Activated CD8-positive, alpha-beta memory T cell treated with anti-CD3 and anti-CD28 coated beads for 4 hours (primary cell): Measurements from ENCODE around the gene CHAD.
"Not testable (repeated sequence)": the region's sequence is repeated elsewhere in the genome, so short reads cannot be mapped to it uniquely, and the experiment has no call there.

Experiments used
- DNase-seq, 2 donors: peaks; one replicate each; pipeline ENCODE4 v3.0.0-alpha.2; 2020; ENCODE audit warnings: low read depth in 2 of 2

The CHAD gene

DNA sequence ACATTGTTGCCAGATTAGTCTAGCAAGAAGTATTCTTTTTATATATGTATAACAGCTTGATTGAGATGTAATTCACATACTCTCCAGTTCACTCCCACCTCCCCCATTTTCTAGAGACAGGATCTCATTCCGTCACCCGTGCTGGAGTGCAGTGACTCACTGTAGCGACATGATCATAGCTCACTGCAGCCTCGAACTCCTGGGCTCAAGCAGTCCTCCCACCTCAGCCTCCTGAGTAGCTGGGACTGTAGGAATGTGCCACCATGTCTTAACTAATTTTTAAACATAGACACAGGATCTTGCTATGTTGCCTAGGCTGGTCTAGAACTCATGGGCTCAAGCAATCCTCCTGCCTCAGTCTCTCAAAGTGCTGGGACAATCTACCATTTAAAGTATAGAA, 6.7 kb upstream of the CHAD start:
- DNase-seq = no peak

DNA sequence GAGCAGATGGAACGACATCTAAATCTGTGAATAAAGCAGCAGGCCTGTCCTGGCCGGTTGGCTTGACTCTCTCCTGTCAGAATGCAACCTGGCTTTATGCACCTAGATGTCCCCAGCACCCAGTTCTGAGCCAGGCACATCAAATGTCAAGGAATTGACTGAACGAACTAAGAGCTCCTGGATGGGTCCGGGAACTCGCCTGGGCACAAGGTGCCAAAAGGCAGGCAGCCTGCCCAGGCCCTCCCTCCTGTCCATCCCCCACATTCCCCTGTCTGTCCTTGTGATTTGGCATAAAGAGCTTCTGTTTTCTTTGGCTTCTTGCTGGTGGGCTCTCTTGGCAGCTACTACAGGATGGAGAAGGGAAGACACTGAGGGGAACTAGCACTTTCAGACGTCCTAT, 5.8 kb upstream of the CHAD start:
- DNase-seq = no peak

DNA sequence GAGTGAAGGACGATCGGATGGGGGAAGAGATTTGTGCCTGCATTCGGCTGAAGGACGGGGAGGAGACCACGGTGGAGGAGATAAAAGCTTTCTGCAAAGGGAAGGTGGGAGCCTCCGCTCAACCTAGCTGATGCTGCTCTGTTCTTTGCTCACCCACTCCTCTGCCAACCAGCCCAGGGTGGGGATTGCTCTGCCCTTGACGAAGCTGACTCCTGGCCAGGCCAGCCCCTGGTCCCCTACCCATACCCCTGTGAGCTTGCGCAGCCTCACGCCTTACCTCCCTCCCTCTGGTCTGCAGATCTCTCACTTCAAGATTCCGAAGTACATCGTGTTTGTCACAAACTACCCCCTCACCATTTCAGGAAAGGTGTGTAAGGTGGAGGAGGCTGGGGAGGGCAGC, 5.2 kb upstream of the CHAD start:
- DNase-seq = no peak

DNA sequence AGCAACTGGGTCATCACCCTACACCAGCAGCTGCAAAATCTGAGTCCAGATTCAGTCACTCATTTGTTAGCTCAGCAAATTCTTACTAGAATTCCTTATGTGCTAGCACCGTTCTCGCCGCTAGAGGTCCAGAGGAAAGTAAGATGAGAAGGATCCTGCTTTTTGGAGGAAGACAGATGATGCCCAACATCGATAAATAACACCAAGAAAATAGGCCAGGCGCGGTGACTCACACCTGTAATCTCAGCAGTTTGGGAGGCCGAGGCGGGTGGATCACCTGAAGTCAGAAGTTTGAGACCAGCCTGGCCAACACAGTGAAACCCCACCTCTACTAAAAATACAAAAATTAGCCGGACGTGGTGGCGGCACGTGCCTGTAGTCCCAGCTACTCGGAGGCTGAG, 4.1 kb upstream of the CHAD start:
- not testable (repeated sequence) for DNase-seq

DNA sequence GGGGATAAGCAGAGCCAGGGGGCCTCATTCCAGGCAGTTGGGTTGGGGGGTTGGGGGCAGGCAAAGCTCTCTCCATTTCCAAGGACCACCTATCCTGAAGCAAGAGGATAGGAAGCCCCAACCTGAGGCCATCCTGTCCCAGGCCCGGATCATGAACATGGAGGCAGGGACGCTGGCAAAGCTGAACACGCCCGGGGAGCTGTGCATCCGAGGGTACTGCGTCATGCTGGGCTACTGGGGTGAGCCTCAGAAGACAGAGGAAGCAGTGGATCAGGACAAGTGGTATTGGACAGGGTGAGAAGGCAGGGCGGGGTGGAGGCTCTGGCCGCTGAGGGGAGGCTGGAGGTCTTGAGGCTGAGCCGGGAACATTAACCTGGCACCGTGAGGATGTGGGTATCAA, 3.6 kb upstream of the CHAD start:
- DNase-seq = no peak

DNA sequence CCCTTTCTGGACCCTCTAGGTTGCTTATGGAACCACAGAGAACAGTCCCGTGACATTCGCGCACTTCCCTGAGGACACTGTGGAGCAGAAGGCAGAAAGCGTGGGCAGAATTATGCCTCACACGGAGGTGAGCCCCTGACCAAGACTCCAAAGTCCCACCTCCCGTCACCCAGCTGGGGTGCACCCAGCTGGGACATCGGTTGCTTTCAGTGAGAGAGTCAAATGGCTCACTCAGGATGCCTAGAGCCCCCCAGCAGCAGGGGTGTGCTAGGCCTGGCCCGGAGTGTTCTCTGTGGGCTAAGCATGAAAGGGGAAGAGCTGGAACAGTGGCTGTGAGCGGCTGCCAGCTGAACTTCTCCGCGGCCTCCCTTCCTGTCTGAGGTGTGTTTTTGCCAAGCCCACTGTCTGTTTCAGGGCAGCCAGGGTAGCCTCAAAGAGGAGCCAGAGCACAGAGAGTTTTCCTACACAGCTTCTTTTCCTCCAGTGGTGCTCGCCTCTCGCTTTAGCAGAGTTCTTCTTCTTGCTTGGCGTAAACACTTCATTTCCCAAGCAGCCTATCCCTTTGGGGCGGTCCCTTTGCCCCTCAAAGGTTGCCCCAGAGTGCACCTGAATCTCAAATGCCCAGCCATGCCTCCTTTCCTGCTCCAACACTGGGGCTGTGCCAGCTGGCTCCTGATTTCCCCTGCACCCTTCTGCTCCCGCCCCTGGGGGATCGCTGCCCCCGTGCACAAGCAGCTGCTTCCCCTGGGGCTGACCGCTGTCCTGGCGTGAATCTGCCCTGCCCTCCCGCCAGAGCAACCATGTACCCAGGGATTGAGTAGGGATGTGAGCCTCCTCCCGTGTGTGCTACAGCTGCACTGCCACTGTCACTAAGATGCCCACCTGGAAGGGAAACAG, 2.6 kb upstream of the CHAD start:
- DNase-seq = no peak

DNA sequence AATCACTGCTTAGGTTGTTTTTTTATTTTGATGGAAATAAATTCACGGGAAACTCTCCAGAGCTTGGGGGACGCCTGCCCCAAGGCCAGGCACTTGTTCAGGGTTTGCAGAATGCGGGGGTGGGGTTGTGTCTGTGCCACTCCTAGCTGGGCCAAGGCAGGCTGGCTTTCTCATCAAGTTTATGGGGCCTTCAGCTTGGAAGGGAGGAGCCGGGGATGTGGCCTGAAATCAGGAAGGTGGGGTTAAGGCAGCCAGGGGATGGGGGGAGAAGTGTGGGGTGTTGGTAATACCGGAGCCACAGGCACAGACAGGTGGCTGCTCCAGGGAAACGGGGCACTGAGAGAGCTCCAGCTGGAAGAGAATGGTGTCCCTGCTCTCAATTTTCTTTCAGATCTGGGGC, 1.7 kb upstream of the CHAD start:
- no peak for DNase-seq

DNA sequence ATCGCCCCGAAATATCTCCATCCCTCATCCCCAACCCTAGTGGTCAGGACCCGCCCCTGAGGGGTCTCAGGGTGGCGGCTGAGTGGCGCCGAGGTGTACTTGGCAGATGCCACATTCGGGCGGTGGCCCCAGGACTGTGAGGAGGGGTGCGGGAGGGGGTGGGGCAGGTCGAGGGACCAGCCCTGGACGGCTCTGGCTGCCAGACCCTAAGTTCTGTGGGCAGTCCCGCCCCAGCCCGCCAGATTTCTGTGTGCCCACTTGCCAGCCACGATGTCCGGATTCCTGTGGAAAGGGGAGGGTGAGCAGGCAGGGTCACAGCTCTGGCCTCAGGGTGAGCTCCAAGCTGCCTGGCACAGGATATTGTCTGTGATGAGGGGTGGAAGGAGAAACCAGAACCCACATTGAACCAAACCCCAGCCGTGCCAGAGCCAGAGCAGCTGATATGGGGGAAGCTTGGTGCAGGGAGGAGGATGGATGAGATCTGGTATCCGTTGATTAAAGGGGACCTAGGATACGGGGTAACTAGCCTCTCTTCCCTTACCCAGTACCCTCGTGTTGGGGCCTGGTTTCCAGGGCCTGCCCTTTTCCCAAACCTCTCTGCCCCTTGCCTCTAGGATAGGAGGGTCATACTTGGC, 1.1 kb upstream of the CHAD start:
- DNase-seq = no peak

DNA sequence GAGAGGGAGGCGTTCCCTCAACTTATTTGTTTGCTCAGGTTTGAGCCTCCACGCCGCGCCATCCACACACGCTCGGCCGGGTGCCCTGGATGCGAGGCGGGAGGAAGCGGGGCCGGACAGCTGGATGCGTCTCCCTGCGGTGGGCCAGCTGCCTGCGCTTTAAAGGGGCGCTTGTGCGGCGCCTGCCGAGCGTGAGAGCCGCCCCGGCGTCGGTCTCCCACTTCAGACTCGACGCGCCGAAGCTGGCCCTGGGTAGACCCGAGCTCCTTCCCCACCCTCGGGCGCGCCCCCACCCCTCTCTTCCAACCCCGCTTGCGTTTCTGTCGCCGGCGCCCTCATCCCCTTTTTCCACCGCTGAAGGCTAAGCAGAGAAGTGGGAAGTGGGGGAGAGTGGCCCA, 527 bp upstream of the CHAD start:
- DNase-seq = no peak

DNA sequence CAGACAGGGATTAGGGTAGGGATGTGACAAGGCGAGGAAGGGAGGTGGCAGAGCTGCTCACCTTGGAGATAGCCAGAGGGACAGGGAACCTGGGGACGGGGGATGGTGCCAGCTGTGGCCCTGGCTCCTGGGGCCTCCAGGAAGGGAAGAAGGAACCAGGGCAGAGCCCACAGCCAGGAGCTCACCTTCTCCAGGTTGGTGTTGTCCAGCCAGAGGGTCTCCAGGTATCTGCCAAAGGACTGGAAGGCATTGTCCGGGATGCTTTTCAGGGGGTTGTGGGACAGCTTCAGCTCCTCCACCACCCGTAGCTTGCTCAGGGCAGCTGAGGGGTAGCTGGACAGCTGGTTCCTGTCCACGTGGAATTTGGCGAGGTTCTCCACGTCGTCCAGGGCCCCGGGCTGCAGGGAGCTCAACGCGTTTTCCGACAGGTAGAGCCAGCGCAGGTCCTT, 801 bp downstream of the CHAD start:
- DNase-seq = no peak

DNA sequence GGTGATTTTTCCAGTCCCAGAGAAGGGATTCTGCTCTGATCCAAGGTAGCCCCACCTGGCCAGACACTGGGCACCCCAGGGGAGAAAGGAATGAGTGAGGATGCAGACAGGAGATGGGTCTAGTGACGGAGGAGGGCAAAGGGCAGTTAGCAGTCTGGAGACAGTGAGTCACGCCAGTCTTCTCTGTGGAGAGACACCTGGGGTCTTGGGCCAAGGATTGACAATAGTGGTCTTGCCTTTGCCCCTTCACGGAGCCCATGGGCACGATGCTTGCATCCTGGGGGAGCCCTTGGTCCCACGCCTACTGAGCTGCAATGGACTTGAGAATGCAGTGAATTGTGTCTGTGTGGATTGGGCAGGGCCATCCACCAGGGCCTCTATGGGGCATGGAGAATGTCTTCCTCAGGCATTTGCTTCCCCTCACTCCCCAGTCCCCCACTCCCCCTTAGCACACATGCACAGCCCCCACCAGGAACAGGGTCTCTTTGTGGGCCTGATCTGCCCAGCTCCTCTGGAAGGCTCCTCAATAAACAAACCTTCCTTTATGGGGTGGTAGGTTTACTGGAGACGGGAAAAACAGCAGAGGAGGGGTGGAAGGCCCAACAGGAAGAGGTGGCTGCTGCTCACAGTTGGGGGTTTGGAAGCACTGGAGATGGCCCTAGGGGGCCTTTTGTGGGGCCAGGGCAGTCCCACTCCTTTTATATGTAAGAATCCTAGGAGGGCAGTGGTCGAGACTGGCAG, 1.4 kb downstream of the CHAD start:
- no peak for DNase-seq

DNA sequence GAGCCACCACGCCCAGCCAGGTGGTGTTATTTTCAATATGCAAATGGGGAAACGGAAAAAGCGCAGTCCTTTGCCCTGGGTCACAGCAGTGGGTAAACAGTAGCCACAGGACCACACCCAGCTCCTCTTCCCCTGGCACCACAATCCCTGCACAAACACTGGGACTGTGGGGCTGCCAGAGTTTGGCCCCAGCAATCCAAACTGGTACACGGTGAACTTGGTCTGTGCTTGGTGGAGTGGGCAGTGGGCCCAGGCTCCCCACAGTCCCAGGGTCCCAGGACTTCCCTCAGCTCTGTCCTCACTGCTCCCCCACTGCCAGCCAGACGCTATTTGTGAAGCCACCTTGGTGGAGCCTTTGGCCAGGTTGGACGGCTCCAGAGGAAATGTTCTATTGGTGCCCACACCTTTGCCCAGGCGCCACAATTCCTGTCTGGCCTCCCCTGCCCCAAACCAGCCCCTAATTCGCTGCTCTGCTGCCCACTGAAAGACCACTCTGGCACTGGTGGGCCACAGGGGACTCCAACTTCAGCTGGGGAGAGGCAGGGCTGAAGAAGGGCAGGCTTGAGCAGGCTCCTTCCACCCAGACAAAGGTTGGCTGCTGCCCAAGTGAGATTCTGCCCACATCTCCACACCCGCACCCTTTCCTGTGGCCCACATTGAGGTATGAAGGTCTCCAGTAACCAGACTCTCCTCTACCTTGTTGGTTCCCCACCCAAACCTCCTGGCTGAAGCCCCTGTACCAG, 2.1 kb downstream of the CHAD start:
- no peak for DNase-seq

DNA sequence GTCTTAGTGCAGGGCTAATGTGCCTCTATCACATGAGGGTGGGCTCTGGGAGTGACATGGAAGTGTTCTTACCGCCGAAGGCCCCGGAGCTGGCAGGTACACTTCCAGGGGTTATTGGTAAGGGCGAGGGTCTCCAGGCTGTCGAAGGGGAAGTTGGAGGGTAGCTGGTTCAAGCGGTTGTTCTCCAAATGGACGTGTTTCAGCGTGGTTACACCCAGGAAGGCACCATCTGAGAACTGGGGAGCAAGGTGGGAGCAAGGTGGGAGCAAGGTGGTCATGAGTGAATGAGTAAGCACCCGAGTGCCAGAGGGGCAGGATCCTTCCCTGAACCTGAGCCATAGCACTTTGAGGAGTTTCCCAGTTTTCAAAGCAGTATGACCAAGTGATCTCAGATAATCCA, 3.0 kb downstream of the CHAD start:
- DNase-seq = no peak

DNA sequence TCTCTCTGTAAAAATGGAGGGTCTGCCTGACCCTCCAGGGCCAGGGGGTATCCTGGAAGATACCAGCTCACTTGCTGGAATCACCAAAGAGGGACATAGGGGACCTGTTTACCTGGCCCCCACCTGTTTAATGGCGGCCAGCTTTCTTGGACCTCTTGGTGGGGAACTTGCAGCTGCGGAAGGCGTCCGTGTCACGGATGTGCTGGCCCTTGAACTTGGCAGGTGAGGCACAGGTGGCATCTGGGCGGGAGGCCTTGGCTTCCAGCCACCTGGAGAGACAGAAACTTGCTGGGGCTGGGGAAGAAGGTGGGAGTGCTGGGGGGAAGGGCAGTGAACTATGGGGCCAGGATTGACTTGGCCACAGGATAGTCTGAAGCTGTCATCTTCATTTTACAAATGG, 3.5 kb downstream of the CHAD start:
- DNase-seq = no peak

DNA sequence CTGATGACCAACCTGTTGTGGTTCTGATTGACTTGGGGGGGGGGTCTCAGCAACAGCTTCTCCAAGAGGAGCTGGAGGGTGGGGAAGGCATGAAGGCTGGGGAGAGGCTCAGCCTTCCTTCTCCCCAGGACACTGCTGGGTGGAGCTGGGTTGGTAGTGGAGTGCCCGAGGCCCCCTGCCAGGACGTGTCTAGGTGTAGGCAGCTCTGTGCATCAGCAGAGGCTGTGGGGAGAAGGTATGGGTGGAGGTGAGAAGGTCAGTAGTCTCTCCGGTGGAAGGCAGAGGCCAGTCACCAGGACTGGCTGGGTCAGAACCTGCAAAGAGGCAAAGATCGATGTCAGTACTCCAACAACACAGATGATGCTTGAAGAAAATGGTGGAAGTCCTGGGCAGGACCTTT, 3.9 kb downstream of the CHAD start:
- no peak for DNase-seq

DNA sequence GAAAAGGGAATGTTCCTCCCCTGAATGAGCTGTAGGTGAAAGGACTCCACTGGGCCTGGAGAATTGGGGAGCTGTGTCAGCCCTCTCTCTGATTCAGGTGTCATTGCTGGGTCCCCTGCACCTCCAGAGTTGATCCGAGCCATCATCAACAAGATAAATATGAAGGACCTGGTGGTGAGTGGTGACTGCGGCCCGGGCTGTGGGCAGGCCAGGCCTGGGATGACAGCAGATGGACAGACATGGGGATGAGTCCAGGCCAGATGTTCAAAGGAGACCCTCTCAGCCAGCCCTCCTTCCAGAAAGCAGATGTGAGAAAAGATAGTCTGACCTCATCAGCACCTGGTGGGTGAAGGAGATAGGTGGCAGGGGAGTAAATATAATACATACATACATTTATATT, 4.6 kb downstream of the CHAD start:
- no peak for DNase-seq

DNA sequence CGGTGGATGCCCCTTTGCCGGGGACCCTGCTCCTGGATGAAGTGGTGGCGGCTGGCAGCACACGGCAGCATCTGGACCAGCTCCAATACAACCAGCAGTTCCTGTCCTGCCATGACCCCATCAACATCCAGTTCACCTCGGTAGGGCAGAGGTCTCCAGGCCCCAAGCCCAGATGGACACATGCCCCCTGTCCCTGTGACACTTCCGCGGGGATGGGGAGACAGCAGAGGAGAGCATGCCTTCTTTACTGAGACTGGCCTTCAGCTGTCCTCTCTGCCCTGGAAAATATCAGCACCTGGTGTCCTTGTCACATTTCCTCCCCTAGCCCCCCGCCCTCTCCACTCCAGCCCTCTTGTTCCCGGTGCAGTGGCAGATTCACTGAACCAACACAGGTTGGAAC, 6.2 kb downstream of the CHAD start:
- DNase-seq = no peak

DNA sequence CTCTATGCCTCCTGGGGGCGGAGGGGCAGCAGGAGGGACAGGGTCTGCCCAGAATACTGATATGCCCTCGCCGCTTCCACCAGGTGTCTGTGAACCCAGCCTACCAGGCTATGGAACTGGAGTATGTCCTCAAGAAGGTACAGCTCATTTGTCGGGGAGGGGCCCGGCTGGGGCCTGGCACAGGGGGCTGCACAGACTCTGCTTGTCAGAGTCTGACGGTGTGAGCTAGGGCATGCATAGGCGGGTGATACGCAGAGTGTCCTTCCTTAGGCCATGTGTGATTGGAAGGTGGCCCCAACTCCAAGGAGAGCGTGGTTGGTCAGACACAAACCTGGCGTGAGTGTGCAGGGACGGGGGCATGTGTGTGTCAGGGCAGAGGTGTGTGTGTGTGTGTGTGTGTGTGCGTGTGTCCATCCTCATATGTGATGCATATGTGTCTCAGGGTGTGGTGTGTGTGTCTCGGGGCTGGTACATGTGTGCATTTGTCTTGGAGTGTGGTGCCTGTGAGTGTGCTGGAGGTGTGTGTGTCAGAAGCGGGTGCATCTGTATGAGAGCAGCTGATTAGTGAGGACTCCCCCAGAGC, 7.0 kb downstream of the CHAD start:
- no peak for DNase-seq

DNA sequence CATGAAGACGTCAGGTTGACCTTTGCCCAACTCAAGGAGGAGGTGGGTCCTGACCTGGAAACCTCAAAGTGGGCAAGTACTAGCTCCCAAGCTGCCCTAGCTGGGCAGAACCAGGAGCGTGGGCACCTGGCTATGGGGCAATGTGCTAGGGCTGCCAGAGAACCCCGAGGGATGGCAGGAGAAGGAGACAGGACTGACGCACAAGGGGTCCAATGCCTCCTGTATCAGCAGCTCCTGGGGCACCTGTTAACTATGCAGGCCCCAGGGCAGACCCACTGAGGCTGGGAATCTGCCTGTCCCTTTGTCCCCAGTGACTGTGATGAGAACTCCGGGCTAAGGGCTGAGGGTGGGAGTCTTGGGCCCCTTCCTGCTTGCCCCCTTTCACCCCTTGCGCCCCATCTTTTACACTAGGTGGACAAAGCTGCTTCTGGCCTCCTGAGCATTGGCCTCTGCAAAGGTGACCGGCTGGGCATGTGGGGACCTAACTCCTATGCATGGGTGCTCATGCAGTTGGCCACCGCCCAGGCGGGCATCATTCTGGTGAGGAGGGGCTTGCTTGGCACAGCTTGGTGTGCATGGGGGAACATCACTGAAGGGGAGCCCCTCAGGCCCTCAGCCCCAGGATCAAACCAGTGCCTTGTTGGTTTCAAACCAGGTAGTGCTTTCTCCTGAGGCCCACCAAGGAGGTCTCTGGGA, 7.7 kb downstream of the CHAD start:
- DNase-seq = no peak

DNA sequence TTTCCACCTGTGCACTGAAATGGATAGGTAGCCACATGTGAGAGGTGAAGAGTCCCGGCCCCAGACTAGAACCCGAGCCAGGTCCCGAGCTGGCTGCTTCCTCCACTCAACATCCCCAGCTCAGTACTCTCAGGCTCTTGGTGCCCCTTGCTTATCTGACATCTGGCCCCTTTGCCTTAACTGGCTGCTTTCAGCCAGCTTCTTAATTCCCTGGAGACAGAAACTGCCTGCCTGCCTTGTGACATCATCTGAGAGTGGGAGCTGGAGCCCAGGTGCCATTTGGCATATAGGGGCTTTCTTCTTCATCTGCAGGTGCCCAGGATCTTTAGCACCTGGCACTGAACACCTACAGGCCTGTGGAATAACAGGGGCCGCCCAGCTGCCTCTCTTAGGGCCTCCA, 8.9 kb downstream of the CHAD start:
- DNase-seq = no peak
